Measurements from ENCODE around the gene SEMG1. TPM values are rescaled to one million over a fixed set of nuclear protein-coding genes. Genes with fewer than 3 reads are reported as not detected.

The SEMG1 gene
- total RNA-seq, 1 donor from 2014 or later, result not detected

DNA sequence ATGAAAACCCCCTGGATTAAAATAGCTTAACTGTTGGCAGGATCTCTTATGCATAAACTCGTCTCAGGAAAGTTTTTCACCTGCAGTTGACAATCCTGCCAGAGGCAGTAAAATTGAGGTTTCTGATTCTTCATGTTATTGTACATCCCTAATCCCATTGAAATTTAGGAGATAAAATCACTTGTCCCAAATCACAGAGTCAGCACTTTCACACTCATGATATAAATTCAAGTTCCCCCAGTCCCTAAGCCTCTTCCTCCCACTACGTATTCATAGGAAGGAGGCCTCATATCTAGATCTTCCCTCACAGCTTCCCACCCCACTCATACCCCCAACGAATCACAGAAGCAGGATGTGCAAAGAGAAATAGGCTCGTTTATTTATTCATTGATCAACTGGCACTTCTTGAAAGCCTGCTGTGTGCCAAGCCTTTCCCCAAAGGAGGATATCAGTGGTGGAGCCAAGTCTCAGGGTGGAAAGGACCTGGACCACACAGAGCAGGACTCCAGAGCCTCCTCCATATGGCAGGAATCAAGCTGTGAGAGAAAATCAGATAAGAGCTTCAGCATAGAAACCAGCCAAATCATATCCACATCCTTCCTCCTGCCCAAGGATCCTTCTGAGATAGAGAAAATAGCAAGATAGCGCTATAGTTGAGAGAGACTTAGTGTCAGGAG is 45.2 kb downstream of the SEMG1 start:
- Mint-ChIP-seq H3K4me1 (ENCODE audit: low read depth) (peaks cover 6% of the 10 kb centered on the region), H3K9me3 (ENCODE audit: low read depth) (no peaks in the 10 kb centered on the region), H3K27ac (no peak overlapping the region), H3K4me3 (ENCODE audit: low read depth) (no peak overlapping the region), H3K27me3 (peaks cover 34% of the 10 kb centered on the region), H3K36me3 (ENCODE audit: insufficient read depth) (no peaks in the 10 kb centered on the region)
- DNase-seq (ENCODE audit: low spot score, unreplicated experiment), result no peak
- TF ChIP-seq CTCF (IDR thresholded peaks at IDR 0.05; ENCODE audit: unreplicated experiment), result no peak

DNA sequence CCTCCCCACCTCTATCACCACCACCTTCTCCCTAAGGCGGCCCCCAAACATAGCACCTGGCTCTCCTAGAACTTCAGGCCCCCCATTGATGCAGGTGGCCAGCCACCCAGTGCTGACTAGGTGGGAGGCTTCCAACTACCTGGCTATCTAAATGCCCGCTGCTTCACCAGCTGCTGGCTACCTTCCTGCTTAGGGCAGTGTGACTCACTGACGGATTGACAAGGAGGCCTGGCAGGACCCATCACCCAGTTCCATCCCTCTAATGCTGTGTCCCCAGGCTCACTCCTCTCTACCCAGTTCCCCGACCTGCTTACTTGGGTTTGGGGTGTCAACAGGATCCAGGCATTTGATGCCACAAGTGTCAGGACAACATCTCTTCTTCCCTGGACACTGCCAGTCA is 46.4 kb downstream of the SEMG1 start:
- Mint-ChIP-seq H3K4me1 (ENCODE audit: low read depth) (peaks cover 6% of the 10 kb centered on the region), H3K36me3 (ENCODE audit: insufficient read depth) (no peaks in the 10 kb centered on the region), H3K4me3 (ENCODE audit: low read depth) (no peak overlapping the region), H3K27me3 (peaks cover 28% of the 10 kb centered on the region), H3K27ac (no peak overlapping the region), H3K9me3 (ENCODE audit: low read depth) (no peaks in the 10 kb centered on the region)
- DNase-seq (ENCODE audit: low spot score, unreplicated experiment), result no peak
- no peak for TF ChIP-seq CTCF (IDR thresholded peaks at IDR 0.05; ENCODE audit: unreplicated experiment)

DNA sequence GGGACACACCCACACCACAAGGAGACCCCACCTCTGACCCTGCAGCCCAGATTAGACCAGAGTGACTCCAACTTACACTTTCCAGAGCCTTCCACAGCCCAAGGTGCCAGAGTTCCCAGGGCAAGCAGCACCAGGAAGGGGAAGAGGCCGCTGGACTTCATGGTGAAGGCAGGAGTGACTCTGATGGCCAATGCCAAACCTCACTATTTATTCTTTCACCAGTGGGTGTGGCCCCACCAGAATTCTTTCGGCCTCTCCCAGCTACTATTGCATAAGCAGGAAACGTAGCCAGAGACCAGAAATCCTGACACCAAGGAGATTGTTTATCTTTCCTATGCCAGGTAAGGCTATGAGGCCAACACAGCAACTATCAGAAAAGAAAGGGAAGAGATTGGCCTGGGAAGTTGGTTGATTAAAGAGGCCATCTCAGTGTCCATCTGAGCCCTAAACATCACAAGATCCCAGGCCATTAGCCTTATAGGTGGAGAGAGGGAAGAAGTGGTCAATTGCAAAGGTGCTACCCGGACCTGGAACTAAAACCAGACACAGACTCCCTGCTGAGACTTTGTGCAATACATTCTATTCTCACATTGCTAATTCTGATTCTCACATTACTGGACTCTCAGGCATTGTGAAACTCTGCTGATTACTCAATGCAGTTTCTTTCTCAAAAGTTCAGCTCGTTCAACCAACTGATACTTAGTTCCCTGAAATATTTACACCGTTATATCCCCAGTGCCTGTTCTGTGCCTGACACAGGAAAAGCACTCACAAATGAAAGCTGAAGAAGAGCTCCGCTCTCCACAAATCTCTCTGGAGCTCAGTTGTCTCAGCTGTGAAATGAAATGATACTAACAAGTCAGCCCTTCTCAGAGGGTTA is 47.8 kb downstream of the SEMG1 start, which contains the start of gene SLPI:
Gene SLPI, minus strand, starts transcription at position 182 of the 880 bp plus-strand sequence. Its CDS starts 21 bp downstream, at position 161.
- peak within 1 kb of the TSS; percentile 18 for H3K27ac Mint-ChIP-seq
- no peaks in the 10 kb centered on the region for H3K36me3 Mint-ChIP-seq (ENCODE audit: insufficient read depth)
- no peak for TF ChIP-seq CTCF (IDR thresholded peaks at IDR 0.05; ENCODE audit: unreplicated experiment)
- H3K4me3 Mint-ChIP-seq (ENCODE audit: low read depth), result no peak within 1 kb of the TSS
- H3K9me3 Mint-ChIP-seq (ENCODE audit: low read depth), result no peaks in the 10 kb centered on the region
- H3K27me3 Mint-ChIP-seq, result peaks cover 29% of the 10 kb centered on the region
- peaks cover 6% of the 10 kb centered on the region for H3K4me1 Mint-ChIP-seq (ENCODE audit: low read depth)
- no peak for DNase-seq (ENCODE audit: low spot score, unreplicated experiment)

- H3K4me3 Mint-ChIP-seq (ENCODE audit: low read depth), result no peak overlapping the region
- no peaks in the 10 kb centered on the region for H3K36me3 Mint-ChIP-seq (ENCODE audit: insufficient read depth)
- no peaks in the 10 kb centered on the region for H3K9me3 Mint-ChIP-seq (ENCODE audit: low read depth)
These were observed 50.3 kb downstream of the SEMG1 start for GRCh38 chr20:45257161-45257560.

More at GRCh38 chr20:45257161-45257560, 50.3 kb downstream of the SEMG1 start:
- no peak overlapping the region for H3K27ac Mint-ChIP-seq
- no peak for TF ChIP-seq CTCF (IDR thresholded peaks at IDR 0.05; ENCODE audit: unreplicated experiment)
- peaks cover 32% of the 10 kb centered on the region for H3K27me3 Mint-ChIP-seq
- H3K4me1 Mint-ChIP-seq (ENCODE audit: low read depth), result no peaks in the 10 kb centered on the region
- no peak for DNase-seq (ENCODE audit: low spot score, unreplicated experiment)
